PC-9 (cell line): ENCODE measurements around the gene VGLL4.

Experiments
- EZH2 ChIP-seq: fragments of 200-600 bp; sonication (generic); IDR thresholded peaks from 2 replicates; pipeline ENCODE4 v1.8.0; 2017; ENCODE audit warnings: antibody characterized with exemption, low read depth
- TF ChIP-seq, protein P1 (sequence below): fragments of 200-600 bp; sonication (generic); conservative IDR thresholded peaks from 2 replicates; pipeline ENCODE4 v1.6.1; 2017; ENCODE audit warnings: mixed run types, antibody characterized with exemption, mild to moderate bottlenecking, moderate library complexity

DNA sequence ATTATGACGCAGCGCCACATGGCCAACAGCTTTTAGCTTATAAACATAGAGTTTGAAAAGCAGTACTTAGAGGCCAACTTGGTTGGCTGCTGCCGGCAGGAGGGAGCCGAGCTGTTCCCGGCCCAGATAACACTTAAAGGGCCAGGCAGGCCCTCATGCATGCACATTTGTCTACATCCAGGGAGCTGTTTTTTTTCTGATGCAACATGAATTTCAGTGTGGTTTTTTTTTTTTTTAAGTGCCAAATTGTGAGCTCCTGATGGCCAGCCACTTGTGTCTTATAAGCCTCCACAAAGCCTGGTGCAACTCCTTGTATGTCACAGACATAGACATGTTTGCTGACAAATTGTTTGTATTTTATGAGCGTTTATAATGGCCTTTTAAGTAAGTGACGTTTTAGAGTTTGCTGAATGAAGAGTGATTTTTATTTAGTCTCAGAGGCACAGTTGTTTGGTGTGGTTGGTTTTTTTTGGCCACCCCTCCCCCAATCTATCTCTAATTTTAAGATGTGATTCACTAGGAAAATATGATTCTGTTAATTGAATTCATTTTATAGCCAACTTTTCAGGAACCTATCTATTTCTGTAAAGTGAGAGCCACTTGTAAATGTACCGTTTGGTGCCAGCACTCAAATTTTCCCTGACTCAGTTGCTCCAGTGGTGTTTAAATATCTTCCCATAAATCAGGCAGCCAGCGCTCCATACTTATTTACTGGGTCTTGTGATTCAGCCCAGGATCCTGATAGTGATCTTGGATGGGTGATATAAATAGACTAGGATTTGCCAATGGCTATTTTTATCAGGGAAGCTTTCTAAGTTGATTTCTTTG is 134.3 kb downstream of the VGLL4 start:
- TF ChIP-seq, protein P1, sequence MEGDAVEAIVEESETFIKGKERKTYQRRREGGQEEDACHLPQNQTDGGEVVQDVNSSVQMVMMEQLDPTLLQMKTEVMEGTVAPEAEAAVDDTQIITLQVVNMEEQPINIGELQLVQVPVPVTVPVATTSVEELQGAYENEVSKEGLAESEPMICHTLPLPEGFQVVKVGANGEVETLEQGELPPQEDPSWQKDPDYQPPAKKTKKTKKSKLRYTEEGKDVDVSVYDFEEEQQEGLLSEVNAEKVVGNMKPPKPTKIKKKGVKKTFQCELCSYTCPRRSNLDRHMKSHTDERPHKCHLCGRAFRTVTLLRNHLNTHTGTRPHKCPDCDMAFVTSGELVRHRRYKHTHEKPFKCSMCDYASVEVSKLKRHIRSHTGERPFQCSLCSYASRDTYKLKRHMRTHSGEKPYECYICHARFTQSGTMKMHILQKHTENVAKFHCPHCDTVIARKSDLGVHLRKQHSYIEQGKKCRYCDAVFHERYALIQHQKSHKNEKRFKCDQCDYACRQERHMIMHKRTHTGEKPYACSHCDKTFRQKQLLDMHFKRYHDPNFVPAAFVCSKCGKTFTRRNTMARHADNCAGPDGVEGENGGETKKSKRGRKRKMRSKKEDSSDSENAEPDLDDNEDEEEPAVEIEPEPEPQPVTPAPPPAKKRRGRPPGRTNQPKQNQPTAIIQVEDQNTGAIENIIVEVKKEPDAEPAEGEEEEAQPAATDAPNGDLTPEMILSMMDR = no peak
- no peak for TF ChIP-seq EZH2
